HG03095 (cell line): ENCODE data around the gene FAM221B.
A peak's percentile ranks its signal among the peaks of the same experiment; 100 is the strongest.

ENCODE experiments used
- ATAC-seq: cut with Tn5 transposase; IDR thresholded peaks from one replicate; pipeline ENCODE4 v1.9.1; 2021; ENCODE audit warnings: moderate library complexity; ENCODE audit not compliant: unreplicated experiment

FAM221B gene

DNA sequence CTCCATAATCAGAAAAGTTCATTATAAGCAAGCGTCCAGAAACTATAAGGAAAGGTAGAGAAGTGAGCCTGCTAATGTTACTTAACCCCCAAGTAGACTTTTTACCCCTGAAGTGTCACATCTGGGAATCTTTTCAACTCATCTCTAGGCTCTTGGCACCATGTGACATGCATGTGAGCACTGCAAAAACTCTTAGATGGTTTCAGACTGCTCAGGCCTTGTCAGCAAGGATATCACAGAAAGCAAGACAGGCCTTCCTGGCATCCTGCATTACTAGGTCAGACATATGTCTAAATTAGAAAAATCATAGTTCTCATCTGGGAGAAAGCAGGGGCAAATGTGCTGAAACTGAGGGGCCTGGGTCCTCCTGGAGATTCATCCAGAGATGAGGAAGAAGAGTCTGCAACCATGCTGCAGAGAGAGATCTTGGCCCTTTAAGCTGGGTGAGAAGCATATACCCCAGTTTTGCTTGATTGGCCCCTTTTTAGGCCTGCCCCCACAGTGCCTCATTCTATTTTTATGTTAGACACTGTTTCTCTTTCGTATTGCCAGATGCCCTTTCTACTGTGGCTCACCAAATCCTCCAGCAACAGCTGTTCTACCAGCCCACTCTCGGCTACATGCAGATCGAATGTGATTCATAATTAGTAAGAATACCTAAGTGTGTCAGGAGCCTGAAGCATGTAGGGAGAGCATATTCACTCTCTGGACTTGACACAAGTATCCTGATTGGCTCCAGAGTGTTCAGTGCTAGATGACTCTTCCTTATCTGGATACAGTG lies 19.4 kb upstream of the FAM221B start:
- ATAC-seq: peak; percentile 87

DNA sequence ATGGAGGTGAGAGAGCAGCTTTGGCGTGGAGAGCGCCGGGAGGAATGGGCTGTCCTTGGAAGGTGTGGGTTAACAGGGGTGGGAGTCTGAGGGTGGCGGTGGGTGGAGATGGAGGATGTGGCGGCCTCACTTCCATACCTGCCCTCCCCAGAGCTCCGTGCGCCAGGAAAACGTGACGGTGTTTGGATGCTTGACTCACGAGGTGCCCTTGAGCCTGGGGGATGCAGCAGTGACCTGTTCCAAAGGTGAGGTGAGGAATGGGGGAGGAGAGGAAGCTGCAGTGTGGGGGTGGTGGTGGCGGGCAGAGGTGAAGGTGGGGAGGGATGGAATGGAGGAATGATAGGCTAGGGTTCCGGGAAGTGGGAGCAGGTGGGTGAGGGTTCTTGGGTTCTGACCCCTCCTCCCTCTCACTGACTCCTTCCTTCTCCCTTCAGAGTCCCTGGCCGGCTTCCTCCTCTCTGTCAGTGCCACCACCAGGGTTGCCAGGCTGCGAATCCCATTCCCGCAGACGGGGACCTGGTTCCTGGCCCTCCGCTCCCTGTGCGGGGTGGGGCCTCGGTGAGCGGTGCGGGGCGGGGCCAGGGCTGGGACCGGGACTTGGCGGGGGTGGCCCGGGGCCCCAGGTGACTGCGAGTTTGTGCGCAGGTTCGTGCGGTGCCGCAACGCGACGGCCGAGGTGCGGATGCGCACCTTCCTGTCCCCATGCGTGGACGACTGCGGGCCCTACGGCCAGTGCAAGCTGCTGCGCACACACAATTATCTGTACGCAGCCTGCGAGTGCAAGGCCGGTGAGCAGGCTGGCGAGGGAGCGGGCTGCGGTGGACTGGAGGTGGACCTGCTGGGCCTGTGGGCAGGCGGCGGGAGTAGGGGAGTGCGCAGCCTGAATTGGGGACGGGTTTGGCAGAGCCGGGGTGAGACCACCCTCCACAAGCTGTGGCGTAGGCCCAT lies 17.6 kb upstream of the FAM221B start:
- no peak for ATAC-seq

DNA sequence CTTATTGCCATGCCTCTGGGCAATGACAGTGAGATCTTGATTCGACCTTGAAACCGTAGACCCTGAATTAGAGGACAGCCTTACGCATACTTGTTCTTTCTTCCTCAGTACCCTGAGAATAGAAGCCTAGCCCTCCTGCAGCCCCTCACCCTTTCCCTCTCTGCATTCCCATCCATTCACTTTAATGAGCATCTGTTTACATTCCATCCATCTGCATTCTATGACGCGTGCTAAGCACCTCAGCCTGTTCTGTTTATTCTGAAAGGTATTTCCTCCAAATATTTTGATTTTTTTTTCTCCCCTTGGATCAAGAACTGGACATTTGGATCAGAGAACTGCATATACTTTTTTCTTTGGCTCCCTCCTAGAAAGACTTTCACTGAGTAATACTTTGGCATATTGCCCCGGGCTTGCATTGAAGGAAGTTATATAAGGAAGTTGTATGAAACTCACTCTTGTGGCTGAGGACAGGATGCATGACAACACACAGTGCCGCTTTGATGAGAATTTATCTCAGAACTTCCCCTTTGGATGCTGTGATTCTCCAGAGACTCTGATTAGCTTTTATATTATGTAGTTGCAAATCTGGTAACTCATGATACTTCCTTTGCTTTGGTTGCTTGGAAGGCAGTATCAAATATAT lies 16.2 kb upstream of the FAM221B start:
- no peak for ATAC-seq

DNA sequence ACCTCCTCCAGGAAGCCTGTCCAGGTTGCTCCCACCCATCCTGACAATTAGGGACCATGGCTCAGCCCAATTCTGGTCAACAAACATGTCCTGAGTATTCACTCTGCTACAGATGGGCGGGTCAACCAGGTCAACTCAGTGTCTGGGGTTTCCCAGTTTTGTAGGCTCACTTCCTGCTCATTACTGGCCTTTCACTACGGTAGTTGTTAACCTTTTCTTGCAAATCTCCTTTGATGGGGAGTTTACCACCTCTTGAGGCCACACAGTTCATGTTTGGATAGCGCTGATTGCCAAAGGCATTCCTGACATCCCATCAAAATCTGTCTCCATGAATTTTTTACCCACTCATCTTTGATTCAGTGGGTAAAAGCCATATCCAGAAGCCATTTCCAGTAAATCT lies 14.3 kb upstream of the FAM221B start:
- peak; percentile 81 for ATAC-seq

DNA sequence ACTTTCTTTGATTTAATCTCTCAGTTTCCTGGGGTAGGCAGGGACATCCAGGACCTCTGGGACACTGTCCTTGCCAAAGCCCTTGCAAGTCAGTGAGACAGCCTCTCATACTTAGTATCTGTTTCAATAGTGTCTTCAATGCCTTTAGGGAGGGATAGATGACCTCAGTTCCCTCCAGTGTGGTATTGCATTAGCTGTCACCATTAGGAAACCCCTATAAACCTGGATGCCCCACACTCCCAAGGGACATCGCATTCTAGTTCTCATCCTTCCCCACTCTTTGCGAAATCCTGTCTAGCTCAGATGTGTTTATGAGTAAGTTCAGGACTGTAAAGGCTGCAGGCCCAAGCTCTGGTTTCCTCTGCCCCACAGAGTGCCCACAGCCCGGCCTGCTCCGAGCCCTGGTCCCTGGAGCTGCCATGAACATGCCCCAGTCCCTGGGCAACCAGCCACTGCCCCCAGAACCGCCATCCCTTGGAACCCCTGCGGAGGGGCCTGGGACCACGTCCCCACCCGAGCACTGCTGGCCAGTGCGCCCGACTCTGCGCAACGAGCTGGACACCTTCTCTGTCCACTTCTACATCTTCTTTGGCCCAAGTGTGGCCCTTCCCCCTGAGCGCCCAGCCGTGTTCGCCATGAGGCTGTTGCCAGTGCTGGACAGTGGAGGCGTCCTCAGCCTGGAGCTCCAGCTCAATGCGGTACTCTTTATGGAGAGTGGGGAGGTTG lies 13.7 kb upstream of the FAM221B start:
- no peak for ATAC-seq

DNA sequence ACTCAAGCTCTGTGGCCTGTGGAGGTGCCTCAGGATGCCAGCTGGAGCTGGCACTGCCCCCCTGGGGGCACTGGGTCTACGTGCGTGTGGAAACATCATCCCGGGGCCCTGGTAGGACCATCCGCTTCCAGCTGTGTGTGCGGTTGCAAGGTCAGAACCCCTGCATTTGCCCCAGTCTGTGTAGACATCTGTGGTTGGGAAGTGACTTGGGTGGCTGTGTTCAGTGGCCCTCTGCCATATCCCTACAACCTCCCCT lies 13.0 kb upstream of the FAM221B start:
- ATAC-seq: no peak

DNA sequence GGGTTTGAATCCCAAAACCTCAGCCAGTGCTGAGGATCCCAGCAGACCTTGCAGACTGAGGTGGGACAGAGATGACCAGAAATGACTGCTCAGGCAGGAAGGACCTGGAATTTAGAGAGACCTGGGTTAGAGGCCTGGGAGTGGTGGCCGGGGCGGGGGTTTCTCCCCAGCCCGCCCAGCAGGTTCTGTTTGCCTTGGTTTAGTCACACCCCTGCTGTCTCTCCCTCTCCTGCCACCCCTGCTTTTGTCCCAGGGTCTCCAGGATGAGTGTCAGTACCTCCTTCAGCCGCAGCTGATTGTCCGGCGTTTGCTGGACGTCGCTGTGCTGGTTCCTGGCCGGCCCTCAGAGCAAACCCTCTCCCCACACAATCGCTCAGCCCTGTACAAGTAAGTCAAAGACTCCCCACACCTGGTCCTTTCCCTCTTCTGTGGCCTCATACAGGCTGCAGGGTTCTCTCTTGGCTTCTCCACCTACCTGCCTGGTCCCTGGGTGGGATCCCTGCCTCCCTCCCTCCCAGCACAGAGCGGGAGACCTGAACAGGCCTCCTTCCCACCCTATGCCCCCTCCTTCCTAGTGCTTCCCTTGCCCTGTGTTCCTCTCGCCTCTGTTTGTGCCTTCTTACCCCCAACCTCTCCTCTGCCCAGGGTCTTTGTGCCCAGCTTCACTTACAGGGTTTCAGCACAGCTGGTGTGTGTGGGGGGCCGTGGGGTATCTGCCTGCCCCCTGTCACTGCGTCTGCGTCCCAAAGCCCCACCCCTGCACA lies 12.5 kb upstream of the FAM221B start:
- no peak for ATAC-seq

DNA sequence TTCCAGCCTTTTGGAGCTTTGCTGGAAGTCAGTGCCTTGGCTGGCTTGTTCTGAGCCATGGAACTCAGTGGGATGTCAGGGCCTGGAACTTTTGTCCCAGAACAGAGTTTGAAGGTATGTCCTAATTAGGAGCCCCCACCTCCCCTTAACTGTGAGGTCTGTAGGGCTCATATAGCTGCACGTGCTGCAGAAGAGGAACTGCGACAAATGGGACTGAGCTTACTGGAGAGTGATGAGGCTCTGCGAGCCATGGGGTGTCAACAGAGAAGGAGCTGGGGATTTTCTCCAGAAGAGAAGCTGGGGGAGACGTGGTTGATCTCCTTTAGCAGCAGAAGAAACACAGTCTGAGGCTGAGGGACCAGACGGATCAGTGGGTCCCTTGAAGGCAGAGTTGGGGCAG lies 11.4 kb upstream of the FAM221B start:
- ATAC-seq: no peak

DNA sequence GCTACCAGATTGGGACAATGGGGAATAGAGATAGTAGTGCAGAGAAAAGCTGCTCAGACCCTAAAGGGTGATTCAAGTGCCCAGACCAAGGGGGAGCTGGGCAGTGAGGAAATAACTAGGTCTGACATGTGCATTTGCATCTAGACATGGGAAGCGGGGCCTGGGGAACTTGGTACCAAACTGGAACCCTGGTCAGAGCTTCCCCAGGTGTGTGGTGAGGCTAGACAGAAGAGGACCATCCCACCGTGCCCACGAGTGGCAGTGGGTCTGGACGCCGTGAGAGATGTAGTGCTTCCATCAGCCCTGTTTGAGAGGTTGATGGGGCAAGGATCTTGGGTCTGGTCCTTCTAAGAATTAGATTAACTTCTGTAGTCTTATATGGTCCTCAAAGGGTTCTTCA lies 8.1 kb upstream of the FAM221B start:
- ATAC-seq: no peak

DNA sequence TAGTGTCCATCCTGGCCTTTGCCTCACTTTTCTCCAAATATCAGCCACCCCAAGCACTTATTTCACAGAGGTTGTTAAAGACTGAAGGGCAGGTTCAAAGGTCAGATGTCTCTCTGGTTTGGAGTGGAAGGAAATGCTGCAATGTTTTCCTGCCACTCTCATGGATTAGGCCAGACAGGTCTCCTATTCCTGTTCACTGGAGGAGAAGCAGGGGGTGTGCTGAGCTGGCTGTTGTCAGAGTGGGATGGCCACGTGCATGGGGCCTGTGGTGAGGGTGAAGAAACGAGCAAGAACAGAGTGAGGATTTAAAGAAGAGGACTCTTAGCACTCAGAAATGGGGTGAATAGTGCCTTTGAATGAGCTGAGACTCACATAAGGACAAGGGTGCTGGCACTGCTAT lies 7.2 kb upstream of the FAM221B start:
- ATAC-seq: no peak

DNA sequence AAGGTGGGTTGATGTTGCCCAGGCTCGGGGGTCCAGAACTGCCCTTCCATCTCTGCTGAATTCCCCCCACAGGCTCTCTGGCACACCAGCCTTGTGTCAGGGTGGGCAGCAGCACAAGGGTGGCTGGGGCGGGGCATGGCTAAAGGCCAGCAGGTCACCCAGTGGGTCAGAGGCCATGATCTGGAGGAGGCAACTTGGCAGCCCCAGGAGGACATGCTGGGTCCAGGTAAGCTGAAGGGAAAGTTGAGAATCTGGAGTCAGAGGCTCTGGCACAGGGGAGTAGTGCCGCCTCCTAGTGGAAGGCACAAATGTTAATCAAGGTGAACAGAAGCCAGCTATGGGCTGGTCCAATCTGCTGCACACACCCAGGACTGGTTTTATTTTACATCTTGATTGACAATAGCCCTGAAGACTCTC lies 6.7 kb upstream of the FAM221B start:
- no peak for ATAC-seq

DNA sequence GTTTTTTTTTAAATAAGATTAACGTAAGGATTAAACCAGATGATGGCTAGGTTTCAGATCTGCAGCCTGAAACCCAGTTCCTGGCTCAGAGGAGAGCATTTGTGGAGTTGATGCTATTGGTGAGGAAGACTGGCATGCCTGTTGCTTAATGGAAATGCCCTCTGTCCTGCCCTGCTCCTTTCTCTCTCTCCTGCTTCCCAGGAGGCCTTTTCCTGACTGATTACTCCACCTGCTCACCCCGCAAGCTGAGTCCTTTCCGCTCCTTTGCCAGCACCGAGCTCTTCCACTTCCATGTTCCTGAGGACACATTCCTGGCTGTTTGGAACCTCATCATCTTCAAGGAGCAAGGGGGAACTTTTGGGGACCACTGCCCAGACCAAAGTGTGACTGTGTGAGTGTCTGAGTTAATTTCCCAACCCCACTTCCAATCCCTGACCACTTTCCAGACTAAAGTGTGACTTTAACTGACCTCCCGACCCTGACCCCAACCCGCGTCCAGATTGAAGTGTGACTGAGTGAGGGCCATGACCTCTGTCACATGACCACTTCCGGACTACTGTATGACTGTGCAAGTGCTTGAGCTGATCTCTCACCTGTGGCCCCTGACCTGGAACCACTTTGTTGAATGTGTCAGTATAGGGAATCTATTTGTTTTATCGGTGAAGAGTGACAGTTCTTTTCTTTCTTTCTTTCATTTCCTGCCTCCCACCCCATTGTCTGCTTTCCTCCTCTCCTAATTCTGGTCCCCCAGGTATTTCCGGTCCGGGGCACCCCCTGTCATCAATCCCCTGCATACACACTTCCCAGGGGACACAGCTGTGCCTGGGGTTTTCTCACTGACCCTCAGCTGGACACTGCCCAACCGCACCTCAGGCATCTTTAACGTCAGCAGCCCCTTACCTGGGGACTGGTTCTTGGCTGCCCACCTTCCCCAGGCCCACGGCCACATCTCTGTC lies 6.0 kb upstream of the FAM221B start:
- no peak for ATAC-seq

DNA sequence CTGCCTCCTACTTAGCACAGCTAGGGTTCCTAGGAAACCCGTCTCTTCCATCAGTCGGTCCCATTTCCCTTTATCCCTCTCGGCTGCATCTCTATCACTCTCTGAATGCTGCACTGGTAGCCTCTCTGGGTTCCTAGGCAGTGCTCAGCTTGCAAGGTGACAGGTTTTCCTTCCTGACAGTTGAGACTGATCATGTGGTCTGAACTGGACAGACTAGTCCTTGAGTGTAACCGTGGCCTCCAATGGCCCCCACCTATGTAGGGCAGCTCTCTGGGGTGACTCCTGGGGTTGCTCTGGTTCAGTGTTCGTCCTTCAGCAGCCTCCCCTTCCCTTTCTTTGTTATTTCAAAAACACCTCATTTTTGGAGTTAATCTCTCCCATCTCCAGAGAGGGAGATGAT lies 4.3 kb upstream of the FAM221B start:
- no peak for ATAC-seq

DNA sequence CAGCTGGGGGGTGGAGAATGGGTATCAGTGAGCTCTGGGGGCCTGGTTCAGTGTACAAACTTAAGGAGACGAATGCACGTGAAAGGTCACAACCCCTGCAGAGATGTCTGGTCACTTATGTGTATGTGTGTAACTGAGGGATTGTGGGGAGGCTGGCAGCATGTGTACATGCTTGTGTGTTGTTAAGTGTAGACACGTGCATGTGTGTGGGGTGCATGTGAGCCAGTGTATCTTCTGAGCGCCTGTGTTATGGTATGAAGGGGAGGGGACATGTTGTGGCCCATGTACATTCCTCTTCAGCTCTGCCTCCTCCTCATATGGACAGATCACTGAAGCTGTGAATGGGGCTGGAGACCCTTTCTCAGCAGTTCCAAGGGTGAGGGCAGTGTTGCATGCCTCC lies 2.5 kb upstream of the FAM221B start:
- ATAC-seq: no peak

DNA sequence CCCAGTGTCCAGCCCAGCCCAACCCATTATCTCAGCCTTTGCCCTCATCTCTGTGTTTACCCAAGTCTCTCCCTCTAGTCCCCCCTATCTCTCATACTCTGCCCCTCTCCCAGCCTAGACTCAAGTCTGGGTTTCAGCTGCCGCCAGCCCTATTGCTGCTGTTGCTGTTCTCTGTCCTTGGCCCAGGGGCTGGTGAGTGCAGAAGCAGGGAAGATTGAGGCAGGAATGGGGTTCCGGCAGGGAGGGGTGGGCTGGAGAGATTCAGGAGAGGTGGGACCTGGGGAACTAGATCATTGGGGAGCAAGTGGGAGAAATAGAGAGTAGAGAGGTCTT lies 1.2 kb upstream of the FAM221B start:
- no peak for ATAC-seq

DNA sequence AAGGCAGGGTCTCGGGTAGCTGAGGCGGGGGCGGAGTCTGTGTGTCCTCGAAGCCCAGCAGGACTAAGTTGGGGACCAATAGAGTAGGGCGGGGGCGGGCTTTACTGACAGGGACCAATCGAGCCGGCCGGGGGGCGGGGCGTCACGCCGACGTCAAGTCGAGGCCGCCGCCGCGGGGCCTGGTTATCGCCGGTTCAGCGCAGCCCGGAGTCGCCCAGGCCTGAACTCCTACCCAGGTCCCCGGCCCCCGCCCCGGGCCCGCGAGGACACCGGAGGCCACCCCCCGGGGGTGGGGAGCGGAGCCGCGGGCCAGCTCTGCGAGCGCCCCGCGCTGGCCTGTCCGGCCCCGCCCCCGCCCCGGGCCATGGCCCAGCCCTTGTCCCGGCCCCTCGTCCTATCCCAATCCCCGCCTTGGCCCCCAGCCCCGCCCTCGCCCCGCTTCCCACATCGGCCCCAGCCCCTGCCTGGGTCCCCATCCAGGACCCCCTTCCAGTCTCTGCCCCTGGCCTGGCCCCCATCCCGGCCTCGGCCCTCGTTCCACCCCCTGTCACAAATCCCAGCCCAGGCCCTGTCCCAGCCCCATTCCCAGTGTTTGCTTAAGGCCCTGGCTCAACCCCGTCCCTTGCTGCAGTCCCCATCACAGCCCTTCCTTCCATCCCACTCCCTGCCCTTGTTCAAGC lies 692 bp upstream of the FAM221B start, which contains the start of gene TMEM8B:
TMEM8B (plus strand) TSS at position 145 of the 680 bp plus-strand sequence; CDS start at position 365, 220 bp downstream.
- ATAC-seq: peak; percentile 73

DNA sequence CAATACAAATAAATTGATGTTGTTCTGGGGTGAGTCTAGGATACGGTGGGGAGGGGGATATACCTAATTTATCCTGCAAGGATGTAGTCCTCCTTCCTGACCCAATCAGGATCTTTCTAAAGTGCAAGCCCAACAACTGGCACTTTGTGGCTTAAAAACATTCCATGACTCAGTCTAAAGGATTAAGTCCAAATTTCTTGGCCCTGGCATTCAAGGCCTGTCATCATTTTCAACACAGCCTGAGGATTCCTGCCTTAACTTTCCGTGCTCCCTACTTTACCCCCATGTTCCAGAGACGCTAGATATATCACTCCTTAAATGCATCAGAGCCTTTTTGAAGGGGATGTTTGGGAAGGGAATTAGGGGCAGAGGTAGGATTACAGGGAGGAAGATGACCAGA lies 1.0 kb downstream of the FAM221B start:
- no peak for ATAC-seq

DNA sequence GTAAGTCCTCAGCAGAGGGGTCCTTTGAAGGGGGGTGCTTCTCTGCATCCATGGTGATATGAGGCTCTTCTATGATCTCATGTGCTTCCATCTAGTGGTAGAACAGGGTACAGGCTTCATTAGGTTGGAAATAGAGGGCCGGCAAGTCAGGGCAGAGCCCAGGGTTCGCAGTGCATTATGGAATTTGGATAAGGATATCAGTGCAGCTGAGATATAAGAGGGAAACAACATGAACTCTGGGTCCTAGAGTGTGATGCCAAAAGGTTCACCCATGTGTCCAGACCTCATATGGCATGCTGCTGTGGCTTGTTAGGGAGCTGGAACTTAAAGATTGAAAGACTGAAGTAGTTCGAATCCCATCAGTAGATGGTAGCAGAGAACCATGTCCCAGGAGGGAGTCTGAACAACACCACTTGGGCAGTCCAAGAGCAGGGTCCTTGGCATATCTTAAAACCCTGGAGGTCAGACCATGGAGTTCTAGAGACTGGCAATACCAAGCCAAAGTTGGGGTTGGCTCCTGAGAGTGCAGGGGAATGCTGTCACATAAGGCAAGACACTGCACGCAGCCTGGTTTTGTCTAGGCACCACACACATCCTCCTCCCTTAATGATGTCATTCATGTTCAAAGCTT lies 2.3 kb downstream of the FAM221B start:
- no peak for ATAC-seq
